NCI-H2107 treated with DMSO at 0.1 percent for 48 hours (cell line): ENCODE data around the gene NPIPA7.
"Not testable (repeated sequence)": the region's sequence is repeated elsewhere in the genome, so short reads cannot be mapped to it uniquely, and the experiment has no call there.

Source experiments
- DNase-seq: peaks from one replicate; lab custom pipeline; 2025; ENCODE audit not compliant: unreplicated experiment; lab: John Stamatoyannopoulos, UW

The NPIPA7 gene

GRCh38 chr16:16378840-16379239 lies at the start of gene NPIPA7:
TSS of gene NPIPA7 (plus strand) at chr16:16379140. CDS start at chr16:16379245, 105 bp downstream.
- DNase-seq = not testable (repeated sequence)

GRCh38 chr16:16331466-16331865 lies 47.5 kb upstream of the NPIPA7 start:
- not testable (repeated sequence) for DNase-seq

GRCh38 chr16:16357556-16357955 lies 21.4 kb upstream of the NPIPA7 start:
- not testable (repeated sequence) for DNase-seq

- DNase-seq = not testable (repeated sequence)
Observed at GRCh38 chr16:16358539-16359240, 20.2 kb upstream of the NPIPA7 start.

- DNase-seq = not testable (repeated sequence)
Observed at GRCh38 chr16:16363595-16363994, 15.3 kb upstream of the NPIPA7 start.

GRCh38 chr16:16364100-16364499 lies 14.8 kb upstream of the NPIPA7 start:
- DNase-seq = not testable (repeated sequence)

GRCh38 chr16:16364701-16365100 lies 14.2 kb upstream of the NPIPA7 start:
- not testable (repeated sequence) for DNase-seq

- not testable (repeated sequence) for DNase-seq
Observed at GRCh38 chr16:16365319-16365718, 13.6 kb upstream of the NPIPA7 start.

GRCh38 chr16:16365851-16366250 lies 13.1 kb upstream of the NPIPA7 start:
- not testable (repeated sequence) for DNase-seq

- not testable (repeated sequence) for DNase-seq
Observed at GRCh38 chr16:16366552-16367284, 12.2 kb upstream of the NPIPA7 start.

GRCh38 chr16:16367285-16367628 lies 11.7 kb upstream of the NPIPA7 start:
- DNase-seq = not testable (repeated sequence)

GRCh38 chr16:16369081-16369856 lies 9.7 kb upstream of the NPIPA7 start:
- DNase-seq = not testable (repeated sequence)

GRCh38 chr16:16371136-16371735 lies 7.7 kb upstream of the NPIPA7 start:
- not testable (repeated sequence) for DNase-seq

- not testable (repeated sequence) for DNase-seq
Observed at GRCh38 chr16:16374192-16374591, 4.7 kb upstream of the NPIPA7 start.

- DNase-seq = not testable (repeated sequence)
Observed at GRCh38 chr16:16399685-16400084, 20.7 kb downstream of the NPIPA7 start.

GRCh38 chr16:16402333-16402732 lies 23.4 kb downstream of the NPIPA7 start:
- DNase-seq = not testable (repeated sequence)

GRCh38 chr16:16404283-16404682 lies 25.3 kb downstream of the NPIPA7 start:
- not testable (repeated sequence) for DNase-seq

GRCh38 chr16:16405421-16405820 lies 26.5 kb downstream of the NPIPA7 start:
- not testable (repeated sequence) for DNase-seq

- DNase-seq = not testable (repeated sequence)
Observed at GRCh38 chr16:16408430-16408829, 29.5 kb downstream of the NPIPA7 start.

- DNase-seq = not testable (repeated sequence)
Observed at GRCh38 chr16:16413773-16414172, 34.8 kb downstream of the NPIPA7 start.

GRCh38 chr16:16417071-16417470 lies 38.1 kb downstream of the NPIPA7 start:
- not testable (repeated sequence) for DNase-seq
